Measurements from ENCODE around the gene PCBP3. TPM values are rescaled to one million over a fixed set of nuclear protein-coding genes. Genes with fewer than 3 reads are reported as not detected.

Gene PCBP3
- total RNA-seq, 2 donors from 2014 or later, result 2.1 to 5.3 TPM

DNA sequence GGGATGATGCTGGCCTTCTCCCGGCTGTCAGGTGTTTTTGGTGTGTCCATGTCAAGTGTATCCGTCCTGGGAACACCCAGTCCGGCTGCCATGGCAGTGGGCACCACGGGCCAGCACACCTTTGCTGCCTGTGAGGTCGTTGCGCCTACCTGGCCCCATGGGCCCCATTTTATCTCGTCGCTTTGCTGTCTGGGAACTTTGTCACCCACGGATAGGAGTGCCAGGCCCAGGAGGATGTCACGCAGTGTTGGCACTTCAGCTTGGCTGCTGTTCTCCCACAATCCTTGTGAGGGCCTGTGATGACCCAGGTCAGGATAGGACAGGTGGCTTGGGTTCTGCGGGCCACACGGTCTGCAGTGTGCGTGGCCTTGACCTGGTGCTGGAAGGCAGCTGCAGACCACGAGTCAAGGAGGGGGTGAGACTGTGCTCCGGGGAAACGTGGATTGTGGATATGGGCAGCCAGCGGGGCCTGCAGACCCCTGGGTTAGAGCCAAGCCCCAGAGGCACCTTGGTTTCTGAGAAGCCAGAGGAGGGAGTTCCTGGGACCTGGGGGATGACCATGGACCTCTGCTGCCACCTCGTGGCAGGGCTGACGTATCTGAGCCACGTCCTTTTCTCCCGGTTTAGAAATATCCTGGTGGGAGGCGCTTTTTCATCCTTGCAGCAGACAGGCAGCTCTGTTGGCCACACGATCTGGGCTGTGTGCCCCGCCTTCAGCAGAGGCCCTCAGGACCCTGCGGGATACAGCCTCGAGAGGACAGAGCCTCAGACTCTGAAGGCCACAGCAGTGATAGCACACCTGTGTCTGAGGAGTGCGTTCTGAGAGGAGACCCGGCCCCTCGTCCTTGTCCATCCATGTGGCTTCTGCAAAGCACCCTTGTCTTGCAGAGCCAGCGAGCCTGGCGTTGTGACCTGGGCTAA lies 176.9 kb downstream of the PCBP3 start:
- H3K27me3 ChIP-seq, result no peaks in the 10 kb centered on the region
- H3K9ac ChIP-seq (ENCODE audit: low read depth in 2 of 2, low read length in 2 of 2), result no peak overlapping the region
- no peak overlapping the region for H3K4me3 ChIP-seq
- peak; percentile 72 for DNase-seq
- TF ChIP-seq, protein P1, sequence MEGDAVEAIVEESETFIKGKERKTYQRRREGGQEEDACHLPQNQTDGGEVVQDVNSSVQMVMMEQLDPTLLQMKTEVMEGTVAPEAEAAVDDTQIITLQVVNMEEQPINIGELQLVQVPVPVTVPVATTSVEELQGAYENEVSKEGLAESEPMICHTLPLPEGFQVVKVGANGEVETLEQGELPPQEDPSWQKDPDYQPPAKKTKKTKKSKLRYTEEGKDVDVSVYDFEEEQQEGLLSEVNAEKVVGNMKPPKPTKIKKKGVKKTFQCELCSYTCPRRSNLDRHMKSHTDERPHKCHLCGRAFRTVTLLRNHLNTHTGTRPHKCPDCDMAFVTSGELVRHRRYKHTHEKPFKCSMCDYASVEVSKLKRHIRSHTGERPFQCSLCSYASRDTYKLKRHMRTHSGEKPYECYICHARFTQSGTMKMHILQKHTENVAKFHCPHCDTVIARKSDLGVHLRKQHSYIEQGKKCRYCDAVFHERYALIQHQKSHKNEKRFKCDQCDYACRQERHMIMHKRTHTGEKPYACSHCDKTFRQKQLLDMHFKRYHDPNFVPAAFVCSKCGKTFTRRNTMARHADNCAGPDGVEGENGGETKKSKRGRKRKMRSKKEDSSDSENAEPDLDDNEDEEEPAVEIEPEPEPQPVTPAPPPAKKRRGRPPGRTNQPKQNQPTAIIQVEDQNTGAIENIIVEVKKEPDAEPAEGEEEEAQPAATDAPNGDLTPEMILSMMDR (IDR thresholded peaks at IDR 0.05), result peak; percentile 81
- no peaks in the 10 kb centered on the region for H3K36me3 ChIP-seq
- no peaks in the 10 kb centered on the region for H3K4me1 ChIP-seq
- intact Hi-C loops (cut with DNase I), result no loop called here
- H3K27ac ChIP-seq, result no peak overlapping the region
- no peaks in the 10 kb centered on the region for H3K9me3 ChIP-seq

DNA sequence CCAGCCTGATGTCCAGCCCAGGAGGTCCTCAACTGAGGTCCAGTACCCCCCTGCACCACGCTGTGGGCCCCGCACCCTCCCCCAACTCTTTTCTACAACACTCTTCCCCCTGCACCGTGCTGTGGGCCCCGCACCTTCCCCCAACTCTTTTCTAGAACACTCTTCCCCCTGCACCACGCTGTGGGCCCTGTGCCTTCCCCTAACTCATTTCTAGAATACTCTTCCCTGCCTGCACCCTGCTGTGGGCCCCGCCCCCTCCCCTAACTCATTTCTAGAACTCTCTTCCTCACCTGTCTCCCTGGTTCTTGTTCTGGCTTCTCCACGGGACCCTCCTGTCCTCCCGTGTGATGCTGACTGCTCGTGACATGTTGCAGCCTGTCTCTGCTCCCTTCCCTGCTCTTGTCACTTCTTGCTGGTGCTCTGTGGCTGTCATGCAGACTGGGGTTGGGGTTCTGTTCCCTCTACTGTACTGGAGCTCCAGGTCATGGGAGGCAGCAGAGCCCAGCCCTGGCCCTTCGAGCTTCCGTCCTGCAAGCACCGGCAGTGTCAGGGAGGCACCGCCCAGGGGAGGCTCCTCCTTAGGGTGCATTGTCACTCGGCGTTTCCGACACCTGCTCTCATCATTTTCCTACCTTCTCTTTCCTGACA lies 177.9 kb downstream of the PCBP3 start:
- no peaks in the 10 kb centered on the region for H3K4me1 ChIP-seq
- no peak overlapping the region for H3K9ac ChIP-seq (ENCODE audit: low read depth in 2 of 2, low read length in 2 of 2)

DNA sequence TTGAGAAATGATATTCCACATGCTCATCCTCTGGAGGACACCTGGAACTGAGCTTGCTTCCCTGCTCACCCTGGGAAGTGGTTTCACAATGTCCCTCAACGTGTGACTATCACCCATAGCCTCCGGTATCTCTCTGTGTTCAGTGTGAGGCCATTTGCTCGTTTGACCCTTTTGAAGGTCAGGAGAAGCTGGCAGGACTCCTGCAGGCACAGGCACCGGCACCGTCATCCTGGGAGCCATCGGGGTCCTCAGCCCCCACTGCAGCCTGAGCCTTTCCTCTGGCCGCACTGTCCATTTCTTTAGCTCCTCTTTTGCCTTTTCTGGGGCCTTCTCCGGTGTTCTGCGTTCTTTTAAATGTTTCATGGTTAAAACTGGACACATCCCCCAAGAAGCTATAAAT lies 178.5 kb downstream of the PCBP3 start:
- DNase-seq, result no peak
- Histone ChIP-seq H3K27me3 (no peaks in the 10 kb centered on the region), H3K4me1 (no peaks in the 10 kb centered on the region), H3K36me3 (no peaks in the 10 kb centered on the region), H3K27ac (no peak overlapping the region), H3K9me3 (no peaks in the 10 kb centered on the region), H3K9ac (ENCODE audit: low read depth in 2 of 2, low read length in 2 of 2) (no peak overlapping the region), H3K4me3 (no peak overlapping the region)
- intact Hi-C loops (cut with DNase I), result no loop called here
- TF ChIP-seq, protein P1 (IDR thresholded peaks at IDR 0.05), result no peak

More for the DNA sequence above, 177.9 kb downstream of the PCBP3 start:
- no peaks in the 10 kb centered on the region for H3K27me3 ChIP-seq
- TF ChIP-seq, protein P1 (IDR thresholded peaks at IDR 0.05), result no peak
- no peak overlapping the region for H3K27ac ChIP-seq
- no peak overlapping the region for H3K4me3 ChIP-seq
- intact Hi-C loops (cut with DNase I), result no loop called here
- H3K36me3 ChIP-seq, result no peaks in the 10 kb centered on the region
- no peaks in the 10 kb centered on the region for H3K9me3 ChIP-seq
- DNase-seq, result no peak

DNA sequence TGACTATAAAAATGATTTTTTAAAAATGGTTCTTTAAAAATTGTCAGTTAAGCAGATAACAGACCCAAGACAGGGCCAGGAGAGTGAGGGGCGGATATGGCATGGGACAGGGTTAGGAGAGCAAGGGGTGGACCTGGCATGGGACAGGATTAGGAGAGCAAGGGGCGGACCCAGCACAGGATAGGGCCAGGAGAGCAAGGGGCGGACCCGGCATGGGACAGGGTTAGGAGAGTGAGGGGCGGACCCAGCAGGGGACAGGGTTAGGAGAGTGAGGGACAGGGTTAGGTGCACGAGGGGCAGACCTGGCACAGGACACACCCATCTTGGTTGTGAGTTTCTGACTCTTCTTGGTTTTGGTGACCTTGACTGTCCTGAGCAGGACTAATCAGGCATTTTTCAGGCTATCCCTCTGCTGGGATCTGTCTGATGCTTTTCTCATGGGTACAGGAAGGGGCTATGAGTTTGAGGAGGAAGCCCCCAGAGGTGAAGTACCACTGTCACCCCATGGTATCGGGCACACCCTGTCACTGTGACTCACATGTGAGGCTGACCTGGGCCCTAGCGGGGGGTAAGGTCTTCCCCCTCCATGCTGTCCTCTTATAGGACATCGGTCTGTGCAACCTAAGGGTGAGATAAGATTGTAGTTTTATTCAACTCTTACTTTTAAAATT lies 179.0 kb downstream of the PCBP3 start:
- H3K27ac ChIP-seq, result no peak overlapping the region
- H3K4me3 ChIP-seq, result no peak overlapping the region
- no peak overlapping the region for H3K9ac ChIP-seq (ENCODE audit: low read depth in 2 of 2, low read length in 2 of 2)
- no peaks in the 10 kb centered on the region for H3K36me3 ChIP-seq
- no peaks in the 10 kb centered on the region for H3K27me3 ChIP-seq
- DNase-seq, result no peak
- intact Hi-C loops (cut with DNase I), result no loop called here
- TF ChIP-seq, protein P1 (IDR thresholded peaks at IDR 0.05), result no peak
- no peaks in the 10 kb centered on the region for H3K4me1 ChIP-seq
- no peaks in the 10 kb centered on the region for H3K9me3 ChIP-seq

DNA sequence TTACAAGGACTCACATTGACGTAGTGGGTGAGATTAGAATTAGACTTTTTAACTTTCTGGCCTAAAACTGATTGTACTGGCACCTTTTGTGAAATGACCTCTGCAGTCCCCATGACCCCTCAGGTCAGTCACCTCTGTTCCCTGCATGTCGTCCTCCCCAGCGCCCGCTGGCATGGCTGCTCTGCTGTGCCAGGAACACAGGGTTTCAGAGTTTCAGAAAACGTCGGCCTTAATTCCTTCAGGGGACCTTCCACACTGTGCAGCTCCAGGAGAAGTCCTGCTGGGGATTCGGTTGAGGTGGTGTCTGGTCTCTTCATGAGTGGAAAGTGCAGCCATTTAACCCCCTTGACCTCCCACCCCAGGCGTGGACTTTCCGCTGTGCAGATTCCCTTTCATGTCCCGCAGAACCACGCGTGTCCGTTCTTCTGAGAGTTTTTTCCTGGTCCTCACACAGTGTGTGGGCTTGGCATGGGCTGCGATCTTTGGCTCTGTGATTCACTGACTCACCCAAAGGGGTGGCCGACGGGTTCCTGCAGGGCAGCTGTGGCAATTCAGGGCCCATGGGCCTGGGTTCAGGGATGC lies 179.7 kb downstream of the PCBP3 start:
- intact Hi-C loops (cut with DNase I), result no loop called here
- no peaks in the 10 kb centered on the region for H3K9me3 ChIP-seq
- no peak overlapping the region for H3K27ac ChIP-seq
- no peak for DNase-seq
- H3K36me3 ChIP-seq, result no peaks in the 10 kb centered on the region
- H3K27me3 ChIP-seq, result no peaks in the 10 kb centered on the region
- TF ChIP-seq, protein P1 (IDR thresholded peaks at IDR 0.05), result no peak
- H3K4me3 ChIP-seq, result no peak overlapping the region
- H3K9ac ChIP-seq (ENCODE audit: low read depth in 2 of 2, low read length in 2 of 2), result no peak overlapping the region
- no peaks in the 10 kb centered on the region for H3K4me1 ChIP-seq
